A673 (cell line): ENCODE measurements around the gene MKRN1. TPM values are rescaled to one million over a fixed set of nuclear protein-coding genes. Genes with fewer than 3 reads are reported as not detected.

Experiments
- BruUV-seq: library from RNA; stranded (reverse); fragments of 400-500 nt; replicated peaks from 2 replicates; lab custom pipeline; 2021; lab: Mats Ljungman, UMichigan
- CTCF ChIA-PET: fragments of 300-600 bp; sonication (Branson Sonifier 250); formaldehyde crosslinking; loops from one replicate; lab custom pipeline; 2022; ENCODE audit warnings: antibody characterized with exemption; lab: Charles Lee
- POLR2A ChIA-PET: fragments of 300-600 bp; sonication (Branson Sonifier 250); formaldehyde crosslinking; loops from one replicate; lab custom pipeline; 2022; ENCODE audit warnings: antibody characterized with exemption; ENCODE audit not compliant: low non-redundant PET; lab: Charles Lee
- DNase-seq: peaks from one replicate; pipeline ENCODE4 v3.0.0-alpha.2; 2015; ENCODE audit warnings: low spot score
- H3K27ac ChIP-seq: fragments of 200-600 bp; sonication (generic); 2 replicates; pipeline ENCODE4 v1.5.1; 2016; ENCODE audit warnings: mixed run types, low read depth, mild to moderate bottlenecking, mixed read lengths, antibody characterized with exemption, low read length; ENCODE audit not compliant: poor library complexity, severe bottlenecking
- H3K27me3 ChIP-seq: fragments of 200-600 bp; sonication (generic); replicated peaks from 2 replicates; pipeline ENCODE4 v1.6.1; 2017; ENCODE audit warnings: mixed run types, low read depth, mild to moderate bottlenecking, mixed read lengths, antibody characterized with exemption, low read length; ENCODE audit not compliant: insufficient read depth, poor library complexity
- H3K36me3 ChIP-seq: fragments of 200-600 bp; sonication (generic); 2 replicates; pipeline ENCODE4 v1.6.1; 2016; ENCODE audit warnings: mixed run types, mild to moderate bottlenecking, mixed read lengths, antibody characterized with exemption, low read length; ENCODE audit not compliant: insufficient read depth, poor library complexity, severe bottlenecking
- H3K4me1 ChIP-seq: fragments of 200-600 bp; sonication (generic); 2 replicates; pipeline ENCODE4 v1.6.1; 2017; ENCODE audit warnings: mixed run types, mild to moderate bottlenecking, mixed read lengths, antibody characterized with exemption, low read length; ENCODE audit not compliant: insufficient read depth, poor library complexity, severe bottlenecking
- H3K4me3 ChIP-seq: fragments of 200-600 bp; sonication (generic); 2 replicates; pipeline ENCODE4 v1.5.1; 2016; ENCODE audit warnings: low read depth, mixed run types, mild to moderate bottlenecking, mixed read lengths, low read length; ENCODE audit not compliant: poor library complexity, severe bottlenecking
- H3K9me3 ChIP-seq: fragments of 200-600 bp; sonication (generic); 2 replicates; pipeline ENCODE4 v1.6.1; 2016; ENCODE audit warnings: mixed run types, low read depth, mild to moderate bottlenecking, mixed read lengths, antibody characterized with exemption, low read length; ENCODE audit not compliant: poor library complexity, severe bottlenecking
- EZH2 ChIP-seq: fragments of 200-600 bp; sonication (generic); IDR thresholded peaks from 2 replicates; pipeline ENCODE4 v1.6.1; 2017; ENCODE audit warnings: borderline replicate concordance, low read depth, mild to moderate bottlenecking, mixed read lengths, antibody characterized with exemption, low read length; ENCODE audit not compliant: poor library complexity, severe bottlenecking
- intact Hi-C: fragments of 100-400 bp; cut with micrococcal nuclease; formaldehyde crosslinking; loops from one replicate; pipeline ENCODE4 v1.10.0; 2022; ENCODE audit not compliant: unreplicated experiment
- total RNA-seq: library from RNA; stranded (reverse); gene quantifications from 2 replicates; pipeline ENCODE4 v1.2.3, GENCODE V29; 2021
- TF ChIP-seq, protein P1 (sequence below): fragments of 300-800, 200-600 bp; sonication (generic); conservative IDR thresholded peaks from 2 replicates; pipeline ENCODE4 v1.5.1; 2017; ENCODE audit warnings: low read depth, mild to moderate bottlenecking, antibody characterized with exemption, low read length, moderate library complexity, mixed read lengths

The MKRN1 gene
- total RNA-seq, 1 experiment from 2014 or later, result 51.1 TPM

DNA sequence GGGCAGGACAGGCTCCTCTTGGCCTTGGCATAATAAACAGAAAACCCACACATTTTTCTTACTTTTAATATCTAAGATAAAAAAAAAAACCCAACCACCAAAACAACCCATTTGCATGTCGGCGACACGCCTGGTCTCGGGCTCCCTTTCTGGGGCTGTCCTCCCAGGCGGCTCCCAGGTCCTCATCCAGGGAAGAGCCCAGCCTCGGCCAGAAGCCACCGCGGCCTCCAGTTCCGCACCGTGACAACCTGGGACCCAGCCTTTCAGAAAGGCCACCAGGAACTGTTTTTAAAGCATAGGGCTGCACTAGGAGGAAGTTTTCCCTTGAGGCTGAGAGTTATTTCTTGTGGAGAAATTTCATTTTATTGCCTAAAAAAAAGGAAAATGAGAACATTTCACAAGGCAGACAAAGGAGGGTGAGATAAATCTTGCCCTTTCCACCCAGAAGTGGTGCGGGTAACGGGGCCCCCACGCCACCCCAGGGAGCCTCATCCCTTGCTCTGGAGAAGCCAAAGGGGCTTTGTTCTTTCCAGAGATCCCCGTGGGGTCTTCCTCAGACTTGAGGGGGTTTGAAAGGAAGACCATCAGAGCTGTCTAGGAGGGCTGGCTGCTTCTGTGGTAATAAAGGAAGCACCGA, 39.2 kb upstream of the MKRN1 start:
- no peak overlapping the region for H3K27ac ChIP-seq
- BruUV-seq, result no TSS peak
- no peaks in the 10 kb centered on the region for H3K27me3 ChIP-seq
- H3K36me3 ChIP-seq, result no peaks in the 10 kb centered on the region
- H3K4me3 ChIP-seq, result no peak overlapping the region
- no peak for DNase-seq
- intact Hi-C loops, result loop anchor here (1.0 to 10.0 kb wide), 3 partner anchors 135 to 1016 kb away; partner anchors contain the start of gene MRPS33
- ChIA-PET CTCF (interaction anchor here (0.6 to 2.2 kb wide), 5 partner anchors 17 to 138 kb away, joined by 3 to 25 read pairs (median 6); no protein-coding TSS in a partner anchor), POLR2A (interaction anchor here (0.7 kb wide), 1 partner anchor 56 kb away, joined by 4 read pairs; no protein-coding TSS in a partner anchor)
- no peaks in the 10 kb centered on the region for H3K9me3 ChIP-seq
- TF ChIP-seq, protein P1, sequence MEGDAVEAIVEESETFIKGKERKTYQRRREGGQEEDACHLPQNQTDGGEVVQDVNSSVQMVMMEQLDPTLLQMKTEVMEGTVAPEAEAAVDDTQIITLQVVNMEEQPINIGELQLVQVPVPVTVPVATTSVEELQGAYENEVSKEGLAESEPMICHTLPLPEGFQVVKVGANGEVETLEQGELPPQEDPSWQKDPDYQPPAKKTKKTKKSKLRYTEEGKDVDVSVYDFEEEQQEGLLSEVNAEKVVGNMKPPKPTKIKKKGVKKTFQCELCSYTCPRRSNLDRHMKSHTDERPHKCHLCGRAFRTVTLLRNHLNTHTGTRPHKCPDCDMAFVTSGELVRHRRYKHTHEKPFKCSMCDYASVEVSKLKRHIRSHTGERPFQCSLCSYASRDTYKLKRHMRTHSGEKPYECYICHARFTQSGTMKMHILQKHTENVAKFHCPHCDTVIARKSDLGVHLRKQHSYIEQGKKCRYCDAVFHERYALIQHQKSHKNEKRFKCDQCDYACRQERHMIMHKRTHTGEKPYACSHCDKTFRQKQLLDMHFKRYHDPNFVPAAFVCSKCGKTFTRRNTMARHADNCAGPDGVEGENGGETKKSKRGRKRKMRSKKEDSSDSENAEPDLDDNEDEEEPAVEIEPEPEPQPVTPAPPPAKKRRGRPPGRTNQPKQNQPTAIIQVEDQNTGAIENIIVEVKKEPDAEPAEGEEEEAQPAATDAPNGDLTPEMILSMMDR, result no peak
- no peak for TF ChIP-seq EZH2
- no peaks in the 10 kb centered on the region for H3K4me1 ChIP-seq

DNA sequence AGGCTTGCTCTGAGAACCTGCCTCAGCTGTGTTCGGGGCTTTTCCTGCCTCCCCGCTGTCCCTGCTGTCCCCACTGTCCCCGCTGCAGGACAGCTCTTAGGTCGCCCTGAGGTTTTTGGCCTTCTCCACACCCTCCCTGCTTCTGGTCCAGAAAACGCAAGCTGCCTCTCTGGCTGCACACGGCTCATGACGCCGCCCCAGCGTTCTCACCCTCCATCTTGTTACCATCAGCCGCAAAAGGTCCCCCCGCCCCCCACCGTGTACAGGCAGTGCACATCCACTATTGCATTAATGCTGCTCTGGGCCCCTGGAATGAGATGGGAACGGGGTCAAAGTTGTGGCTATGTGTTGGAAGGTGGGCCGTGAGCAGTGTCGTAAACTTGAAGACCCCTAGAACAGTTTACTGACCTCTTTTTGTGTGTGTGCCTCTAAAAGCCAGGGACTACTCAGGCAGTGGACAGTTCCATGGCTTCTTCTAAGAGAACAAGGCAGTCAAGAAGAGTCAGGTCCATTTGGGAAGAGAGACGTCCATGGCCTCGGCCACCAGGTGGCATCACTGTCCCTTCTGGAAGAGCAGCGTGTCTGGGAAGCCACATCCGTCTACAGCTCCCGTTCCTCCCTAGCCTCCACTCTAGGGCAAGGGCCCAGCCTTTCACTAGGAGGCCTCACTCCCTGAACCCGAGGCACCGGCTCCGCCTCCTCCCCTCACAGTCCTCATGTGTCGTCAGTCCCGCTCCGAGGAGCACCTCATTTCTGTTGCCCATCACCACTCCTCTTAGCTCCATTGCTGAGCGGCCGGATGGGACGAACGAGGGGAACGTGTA, 38.5 kb upstream of the MKRN1 start:
- no TSS peak for BruUV-seq
- CTCF ChIA-PET, result interaction anchor here (0.6 to 2.2 kb wide), 5 partner anchors 16 to 139 kb away, joined by 3 to 25 read pairs (median 6); no protein-coding TSS in a partner anchor
- intact Hi-C loops, result loop anchor here (1.0 to 10.0 kb wide), 3 partner anchors 136 to 1017 kb away; partner anchors contain the start of gene MRPS33
- TF ChIP-seq, protein P1, result peak; percentile 85
- TF ChIP-seq EZH2, result no peak
- no peak overlapping the region for H3K4me3 ChIP-seq
- POLR2A ChIA-PET, result interaction anchor here (0.7 kb wide), 1 partner anchor 57 kb away, joined by 4 read pairs; no protein-coding TSS in a partner anchor
- DNase-seq, result peak; percentile 92
- H3K9me3 ChIP-seq, result no peaks in the 10 kb centered on the region
- H3K27me3 ChIP-seq, result no peaks in the 10 kb centered on the region
- H3K4me1 ChIP-seq, result no peaks in the 10 kb centered on the region
- no peaks in the 10 kb centered on the region for H3K36me3 ChIP-seq
- H3K27ac ChIP-seq, result no peak overlapping the region

DNA sequence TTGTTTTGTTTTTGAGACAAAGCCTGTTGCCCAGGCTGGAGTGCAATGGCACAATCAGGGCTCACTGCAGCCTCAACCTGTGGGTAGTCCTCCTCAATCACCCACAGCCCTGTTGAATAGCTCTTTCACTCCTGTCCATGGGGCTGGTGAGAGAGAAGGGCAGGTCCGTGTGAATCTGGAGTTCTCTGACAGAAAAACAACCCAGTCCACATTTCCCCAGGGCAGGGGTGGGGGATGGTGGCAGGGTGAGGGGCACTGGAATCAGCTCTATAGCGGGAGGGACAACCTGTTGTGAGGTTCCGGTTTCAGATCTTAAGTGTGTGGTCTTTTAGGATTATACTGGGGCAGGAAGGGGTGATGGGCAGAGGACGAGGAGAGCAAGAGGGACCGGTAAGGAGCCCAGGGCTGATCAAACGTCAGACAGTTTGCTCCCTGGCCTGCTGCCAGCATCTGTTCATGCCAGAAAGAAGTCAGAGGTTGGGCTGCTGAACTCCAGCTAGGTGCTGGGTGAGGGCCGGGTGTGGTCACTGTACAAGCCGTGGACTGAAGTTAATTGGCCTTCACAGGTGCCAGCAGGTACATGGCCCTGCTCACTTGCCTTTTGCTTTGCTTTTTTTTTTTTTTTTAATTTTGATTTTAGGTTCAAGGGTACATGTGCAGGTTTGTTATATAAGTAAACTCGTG, 33.2 kb upstream of the MKRN1 start:
- intact Hi-C loops, result loop anchor here (10.0 kb wide), 1 partner anchor 1022 kb away; no protein-coding TSS in a partner anchor
- no peak overlapping the region for H3K4me3 ChIP-seq
- no peak for TF ChIP-seq EZH2
- TF ChIP-seq, protein P1, result no peak
- H3K27me3 ChIP-seq, result no peaks in the 10 kb centered on the region
- ChIA-PET POLR2A (no interaction called here), CTCF (no interaction called here)
- no peak for DNase-seq
- no TSS peak for BruUV-seq
- no peak overlapping the region for H3K27ac ChIP-seq
- no peaks in the 10 kb centered on the region for H3K4me1 ChIP-seq
- no peaks in the 10 kb centered on the region for H3K36me3 ChIP-seq
- no peaks in the 10 kb centered on the region for H3K9me3 ChIP-seq
